Stimulated activated CD4-positive, alpha-beta T cell treated with anti-CD3 and anti-CD28 coated beads, Interleukin-15, amount 100 ng/mL, for 1 hour (primary cell): Measurements from ENCODE around the gene PAK4.
A peak's percentile ranks its signal among the peaks of the same experiment; 100 is the strongest.
"Not testable (repeated sequence)": the region's sequence is repeated elsewhere in the genome, so short reads cannot be mapped to it uniquely, and the experiment has no call there.

Experiments used
- DNase-seq, 2 donors: peaks; one replicate each; pipeline ENCODE4 v3.0.0-alpha.2; 2020; ENCODE audit warnings: low read depth in 1 of 2, low spot score in 1 of 2

PAK4 gene

DNA sequence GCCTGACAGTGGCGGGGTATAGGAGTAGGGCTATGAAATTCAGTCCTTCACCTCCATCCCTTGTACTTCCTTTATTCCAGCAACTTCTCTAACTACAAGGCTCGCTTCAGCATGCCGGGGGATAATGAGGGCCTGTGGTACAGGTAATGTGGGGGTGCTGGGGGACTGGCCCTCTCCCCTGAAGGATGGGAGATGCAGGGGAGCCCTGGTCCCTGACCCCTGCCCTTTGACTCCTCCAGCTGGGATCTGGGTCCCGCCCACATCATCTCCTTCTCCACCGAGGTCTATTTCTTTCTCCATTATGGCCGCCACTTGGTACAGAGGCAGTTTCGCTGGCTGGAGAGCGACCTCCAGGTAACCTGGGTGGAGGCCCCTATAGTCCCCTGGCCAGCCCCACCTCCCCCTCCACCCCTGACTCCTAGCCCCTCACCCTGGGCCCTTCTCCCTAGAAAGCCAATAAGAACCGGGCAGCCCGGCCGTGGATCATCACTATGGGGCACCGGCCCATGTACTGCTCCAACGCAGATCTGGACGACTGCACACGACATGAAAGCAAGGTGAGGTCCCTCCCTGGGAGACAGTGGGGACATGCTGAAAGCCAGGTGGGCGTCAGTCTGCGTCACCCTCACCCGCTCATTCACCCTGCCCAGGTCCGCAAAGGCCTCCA, 25.0 kb upstream of the PAK4 start:
- DNase-seq, result no peak

DNA sequence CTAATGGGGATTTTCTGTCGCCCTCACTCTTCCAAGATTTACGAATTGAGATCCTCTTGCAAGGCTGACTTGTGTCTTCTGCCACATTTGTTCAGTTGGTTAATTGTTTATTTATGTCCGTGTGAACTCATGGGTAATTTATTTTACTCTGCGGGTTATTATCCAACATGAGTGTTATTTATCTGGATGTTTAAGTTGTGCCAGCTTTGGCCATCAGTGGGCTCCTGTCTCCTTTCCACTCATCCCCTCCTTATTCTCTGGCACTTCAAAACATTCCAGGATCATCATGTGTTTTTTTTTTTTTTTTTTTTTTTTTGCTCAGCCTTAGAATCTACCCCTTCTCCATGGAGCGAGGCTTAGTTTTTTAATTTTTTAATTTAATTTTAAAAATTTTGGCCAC, 22.4 kb upstream of the PAK4 start:
- DNase-seq, result no peak

GRCh38 chr19:39104186-39104596, 21.4 kb upstream of the PAK4 start:
- no peak for DNase-seq

- DNase-seq, result no peak
Measured at GRCh38 chr19:39106194-39106593, 19.4 kb upstream of the PAK4 start.

DNA sequence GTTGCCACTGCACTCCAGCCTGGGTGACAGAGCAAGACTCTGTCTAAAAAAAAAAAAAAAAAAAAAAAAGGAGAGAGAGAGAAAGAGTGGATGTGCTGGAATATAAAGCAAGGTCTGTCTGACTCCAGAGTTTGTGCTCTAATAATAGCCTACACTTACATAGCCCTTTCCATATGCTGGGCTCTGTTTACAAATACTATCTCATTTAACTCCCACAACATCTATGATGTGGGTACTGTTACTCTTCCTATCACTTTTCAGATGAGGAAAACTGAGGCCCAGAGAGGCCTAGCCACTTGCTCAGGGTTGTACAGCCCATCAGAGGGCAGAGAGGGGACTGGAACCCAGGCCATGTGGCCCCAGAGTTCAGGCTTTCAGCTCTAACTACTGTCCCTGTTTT, 15.9 kb upstream of the PAK4 start:
- DNase-seq, result no peak

DNA sequence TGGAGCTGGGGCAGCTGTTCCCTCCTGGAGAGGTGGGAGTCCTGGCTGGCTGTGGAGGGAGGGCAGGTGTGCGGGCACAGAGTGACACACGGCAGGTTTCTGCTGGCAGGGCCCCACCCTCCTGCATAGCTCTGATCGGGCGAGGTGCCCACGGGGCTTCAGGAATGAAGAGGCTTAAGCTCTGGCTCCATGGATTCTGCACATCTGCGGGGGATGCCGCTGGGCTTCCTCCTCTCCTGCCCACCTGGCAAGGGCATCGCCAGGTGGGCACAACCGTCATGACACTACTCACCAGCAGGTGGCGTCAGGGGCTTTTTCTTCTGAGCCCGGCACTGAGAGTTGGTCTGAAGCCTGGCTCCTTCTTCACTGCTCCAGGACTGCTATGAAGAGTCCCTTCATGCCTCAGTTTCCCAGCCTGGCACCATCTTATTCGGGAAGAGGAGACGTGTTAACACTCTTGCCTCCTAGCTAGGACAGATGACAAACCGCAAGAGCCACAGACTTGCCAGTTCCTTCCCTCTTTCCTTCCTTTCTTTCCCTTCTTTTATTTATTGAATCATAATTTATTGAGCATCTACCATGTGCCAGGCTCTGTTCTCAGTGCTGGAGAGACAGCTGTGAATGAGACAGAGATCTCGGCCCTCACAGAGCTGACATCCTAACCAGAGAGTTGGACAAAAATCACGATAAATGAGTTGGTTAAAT, 15.2 kb upstream of the PAK4 start:
- DNase-seq, result peak; percentile 56 to 62

GRCh38 chr19:39111593-39112199, 13.9 kb upstream of the PAK4 start:
- no peak for DNase-seq

- no peak for DNase-seq
Measured at GRCh38 chr19:39112338-39112890, 13.2 kb upstream of the PAK4 start.

DNA sequence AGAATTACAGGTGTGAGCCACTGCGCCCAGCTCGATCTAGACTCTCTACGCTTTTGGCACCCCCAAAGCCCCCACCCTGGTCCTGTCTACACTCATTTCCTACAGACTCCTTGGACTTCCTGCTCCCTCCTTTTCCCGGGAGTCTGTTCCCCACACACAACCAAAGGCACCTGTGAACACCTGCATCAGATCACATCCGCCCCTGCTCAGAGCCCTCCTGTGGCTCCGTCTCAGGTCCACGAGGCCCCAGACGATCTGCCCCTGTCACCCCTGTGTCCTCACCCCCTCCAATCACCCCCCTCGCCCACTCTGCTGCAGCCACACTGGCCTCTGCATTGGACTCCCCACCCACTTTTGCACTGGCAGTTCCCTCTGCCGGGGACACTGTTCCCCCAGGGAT, 12.4 kb upstream of the PAK4 start:
- DNase-seq, result no peak

- DNase-seq, result no peak
Measured at GRCh38 chr19:39115105-39115847, 10.3 kb upstream of the PAK4 start.

DNA sequence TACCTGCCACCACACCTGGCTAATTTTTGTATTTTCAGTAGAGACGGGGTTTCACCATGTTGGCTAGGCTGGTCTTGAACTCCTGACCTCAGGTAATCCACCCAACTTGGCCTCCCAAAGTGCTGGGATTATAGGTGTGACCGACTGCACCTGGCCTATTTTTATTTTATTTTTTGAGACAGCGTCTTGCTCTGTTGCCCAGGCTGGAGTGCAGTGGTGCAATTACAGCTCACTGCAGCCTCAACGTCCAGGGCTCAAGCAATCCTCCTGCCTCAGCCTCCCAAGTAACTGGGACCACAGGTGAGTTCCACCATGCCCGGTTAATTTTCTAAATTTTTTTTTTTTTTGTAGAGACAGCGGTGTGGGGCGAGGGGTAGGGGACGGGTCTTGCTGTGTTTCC, 8.6 kb upstream of the PAK4 start:
- DNase-seq, result not testable (repeated sequence)

DNA sequence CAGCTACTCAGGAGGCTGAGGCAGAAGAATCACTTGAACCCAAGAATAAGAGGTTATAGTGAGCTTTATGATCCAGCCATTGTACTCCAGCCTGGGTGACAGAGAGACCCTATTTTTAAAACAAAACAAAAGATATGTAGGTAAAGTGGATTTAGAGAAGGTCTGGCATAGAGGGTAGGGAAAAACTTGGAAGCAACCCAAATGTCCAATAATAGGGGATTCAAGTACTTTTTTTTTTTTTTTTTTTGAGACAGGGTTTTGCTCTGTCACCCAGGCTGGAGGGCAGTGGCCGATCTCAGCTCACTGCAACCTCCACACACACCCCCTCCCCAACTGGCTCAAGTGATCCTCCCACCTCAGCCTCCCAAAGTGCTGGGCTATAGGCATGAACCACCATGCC, 5.8 kb upstream of the PAK4 start:
- no peak for DNase-seq

- no peak for DNase-seq
Measured at GRCh38 chr19:39122934-39123731, 2.5 kb upstream of the PAK4 start.

DNA sequence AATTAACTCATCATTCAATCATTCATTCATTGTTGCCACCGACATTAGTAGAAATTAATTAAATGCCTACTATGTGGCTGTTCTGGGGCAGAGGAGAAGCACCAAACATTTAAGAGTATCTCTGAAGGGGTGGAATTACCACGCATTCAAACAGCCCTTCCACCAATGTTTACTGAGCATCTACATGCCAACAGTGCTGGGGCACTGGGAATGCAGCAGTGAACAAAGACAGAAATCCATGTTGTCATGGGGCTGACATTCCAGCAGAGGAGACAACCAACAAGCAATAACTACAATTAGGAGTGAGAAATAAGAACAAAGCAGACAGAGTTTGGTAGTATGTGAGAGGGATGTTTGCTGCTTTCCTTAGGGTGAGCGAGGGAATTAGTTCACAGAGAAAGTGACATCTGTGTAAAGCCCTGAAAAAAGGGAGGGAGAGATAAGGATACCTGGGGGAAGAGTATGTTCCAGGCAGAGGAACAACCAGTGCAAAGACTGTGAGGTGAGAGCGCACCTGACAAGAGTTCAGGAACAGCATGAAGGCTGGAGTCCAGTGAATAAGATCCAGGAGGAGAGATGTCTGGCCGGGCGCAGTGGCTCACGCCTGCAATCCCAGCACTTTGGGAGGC, 1.3 kb upstream of the PAK4 start:
- DNase-seq, result no peak

GRCh38 chr19:39125199-39125553, 410 bp upstream of the PAK4 start:
- no peak for DNase-seq

GRCh38 chr19:39126312-39127187, 964 bp downstream of the PAK4 start:
- no peak for DNase-seq

- no peak for DNase-seq
Measured at GRCh38 chr19:39127812-39128515, 2.4 kb downstream of the PAK4 start.

- DNase-seq, result no peak
Measured at GRCh38 chr19:39128516-39129079, 3.0 kb downstream of the PAK4 start.
